ENCODE data around the gene ZBED3.
"Not testable (repeated sequence)": the region's sequence is repeated elsewhere in the genome, so short reads cannot be mapped to it uniquely, and the experiment has no call there.

ZBED3 gene

GRCh38 chr5:77086689-77087483 is at the start of gene ZBED3:
Gene ZBED3, minus strand, starts transcription at chr5:77087285. Its CDS starts 9,407 bp downstream, at chr5:77077878.
- Mint-ChIP-seq H3K36me3 (ENCODE audit: low read depth) (peaks cover 2% of the 10 kb centered on the region), H3K27ac (peak within 1 kb of the TSS; percentile 19), H3K27me3 (ENCODE audit: low read depth) (peaks cover 26% of the 10 kb centered on the region), H3K4me1 (ENCODE audit: low read depth) (peaks cover 11% of the 10 kb centered on the region), H3K4me3 (peak within 1 kb of the TSS; percentile 89), H3K9me3 (peaks cover 4% of the 10 kb centered on the region)

- Mint-ChIP-seq H3K27ac (no peak overlapping the region), H3K4me3 (no peak overlapping the region), H3K27me3 (ENCODE audit: low read depth) (peaks cover 18% of the 10 kb centered on the region), H3K4me1 (ENCODE audit: low read depth) (peaks cover 4% of the 10 kb centered on the region), H3K9me3 (no peaks in the 10 kb centered on the region), H3K36me3 (ENCODE audit: low read depth) (no peaks in the 10 kb centered on the region)
Measured at GRCh38 chr5:77133061-77133758, 46.1 kb upstream of the ZBED3 start.

GRCh38 chr5:77131361-77131760 is 44.3 kb upstream of the ZBED3 start:
- Mint-ChIP-seq H3K27ac (no peak overlapping the region), H3K9me3 (no peaks in the 10 kb centered on the region), H3K4me1 (ENCODE audit: low read depth) (peaks cover 4% of the 10 kb centered on the region), H3K36me3 (ENCODE audit: low read depth) (no peaks in the 10 kb centered on the region), H3K27me3 (ENCODE audit: low read depth) (peaks cover 18% of the 10 kb centered on the region), H3K4me3 (no peak overlapping the region)

- H3K36me3 Mint-ChIP-seq (ENCODE audit: low read depth) = no peaks in the 10 kb centered on the region
- H3K27ac Mint-ChIP-seq = no peak overlapping the region
- H3K9me3 Mint-ChIP-seq = no peaks in the 10 kb centered on the region
- no peaks in the 10 kb centered on the region for H3K4me1 Mint-ChIP-seq (ENCODE audit: low read depth)
- peaks cover 11% of the 10 kb centered on the region for H3K27me3 Mint-ChIP-seq (ENCODE audit: low read depth)
- H3K4me3 Mint-ChIP-seq = no peak overlapping the region
Measured at GRCh38 chr5:77129391-77129990, 42.4 kb upstream of the ZBED3 start.

GRCh38 chr5:77128411-77129061 is 41.5 kb upstream of the ZBED3 start:
- H3K9me3 Mint-ChIP-seq = no peaks in the 10 kb centered on the region
- H3K27ac Mint-ChIP-seq = no peak overlapping the region
- no peaks in the 10 kb centered on the region for H3K4me1 Mint-ChIP-seq (ENCODE audit: low read depth)
- H3K36me3 Mint-ChIP-seq (ENCODE audit: low read depth) = no peaks in the 10 kb centered on the region
- H3K27me3 Mint-ChIP-seq (ENCODE audit: low read depth) = peaks cover 14% of the 10 kb centered on the region
- no peak overlapping the region for H3K4me3 Mint-ChIP-seq

GRCh38 chr5:77123057-77123456 is 36.0 kb upstream of the ZBED3 start:
- peaks cover 4% of the 10 kb centered on the region for H3K27me3 Mint-ChIP-seq (ENCODE audit: low read depth)
- no peaks in the 10 kb centered on the region for H3K9me3 Mint-ChIP-seq
- no peak overlapping the region for H3K27ac Mint-ChIP-seq
- H3K4me1 Mint-ChIP-seq (ENCODE audit: low read depth) = no peaks in the 10 kb centered on the region
- H3K36me3 Mint-ChIP-seq (ENCODE audit: low read depth) = no peaks in the 10 kb centered on the region
- no peak overlapping the region for H3K4me3 Mint-ChIP-seq

GRCh38 chr5:77120706-77121105 is 33.6 kb upstream of the ZBED3 start:
- Mint-ChIP-seq H3K27ac (no peak overlapping the region), H3K27me3 (ENCODE audit: low read depth) (peaks cover 4% of the 10 kb centered on the region), H3K4me3 (no peak overlapping the region)

GRCh38 chr5:77120086-77120485 is 33.0 kb upstream of the ZBED3 start:
- Mint-ChIP-seq H3K4me3 (no peak overlapping the region), H3K36me3 (ENCODE audit: low read depth) (no peaks in the 10 kb centered on the region), H3K27ac (no peak overlapping the region), H3K4me1 (ENCODE audit: low read depth) (no peaks in the 10 kb centered on the region), H3K9me3 (no peaks in the 10 kb centered on the region), H3K27me3 (ENCODE audit: low read depth) (peaks cover 4% of the 10 kb centered on the region)

More at GRCh38 chr5:77120706-77121105, 33.6 kb upstream of the ZBED3 start:
- Mint-ChIP-seq H3K4me1 (ENCODE audit: low read depth) (no peaks in the 10 kb centered on the region), H3K9me3 (no peaks in the 10 kb centered on the region), H3K36me3 (ENCODE audit: low read depth) (no peaks in the 10 kb centered on the region)

GRCh38 chr5:77117161-77117560 is 30.1 kb upstream of the ZBED3 start:
- Mint-ChIP-seq H3K4me3 (no peak overlapping the region), H3K9me3 (peaks cover 4% of the 10 kb centered on the region), H3K27ac (no peak overlapping the region), H3K36me3 (ENCODE audit: low read depth) (no peaks in the 10 kb centered on the region), H3K27me3 (ENCODE audit: low read depth) (no peaks in the 10 kb centered on the region), H3K4me1 (ENCODE audit: low read depth) (no peaks in the 10 kb centered on the region)

- not testable (repeated sequence) for H3K27ac Mint-ChIP-seq; H3K9me3 Mint-ChIP-seq; H3K4me1 Mint-ChIP-seq (ENCODE audit: low read depth); H3K36me3 Mint-ChIP-seq (ENCODE audit: low read depth); H3K4me3 Mint-ChIP-seq; H3K27me3 Mint-ChIP-seq (ENCODE audit: low read depth)
Measured at GRCh38 chr5:77107035-77107434, 19.9 kb upstream of the ZBED3 start.

GRCh38 chr5:77104813-77105212 is 17.7 kb upstream of the ZBED3 start:
- no peak overlapping the region for H3K27ac Mint-ChIP-seq
- no peaks in the 10 kb centered on the region for H3K4me1 Mint-ChIP-seq (ENCODE audit: low read depth)
- no peaks in the 10 kb centered on the region for H3K9me3 Mint-ChIP-seq
- no peaks in the 10 kb centered on the region for H3K27me3 Mint-ChIP-seq (ENCODE audit: low read depth)
- no peak overlapping the region for H3K4me3 Mint-ChIP-seq
- H3K36me3 Mint-ChIP-seq (ENCODE audit: low read depth) = no peaks in the 10 kb centered on the region

GRCh38 chr5:77103457-77103856 is 16.4 kb upstream of the ZBED3 start:
- Mint-ChIP-seq H3K4me1 (ENCODE audit: low read depth) (no peaks in the 10 kb centered on the region), H3K27me3 (ENCODE audit: low read depth) (no peaks in the 10 kb centered on the region), H3K9me3 (no peaks in the 10 kb centered on the region), H3K27ac (no peak overlapping the region), H3K36me3 (ENCODE audit: low read depth) (no peaks in the 10 kb centered on the region), H3K4me3 (no peak overlapping the region)

- Mint-ChIP-seq H3K4me1 (ENCODE audit: low read depth) (no peaks in the 10 kb centered on the region), H3K27ac (no peak overlapping the region), H3K4me3 (no peak overlapping the region), H3K9me3 (no peaks in the 10 kb centered on the region), H3K27me3 (ENCODE audit: low read depth) (no peaks in the 10 kb centered on the region), H3K36me3 (ENCODE audit: low read depth) (no peaks in the 10 kb centered on the region)
Measured at GRCh38 chr5:77102549-77102948, 15.5 kb upstream of the ZBED3 start.

- Mint-ChIP-seq H3K4me3 (no peak overlapping the region), H3K4me1 (ENCODE audit: low read depth) (no peaks in the 10 kb centered on the region), H3K36me3 (ENCODE audit: low read depth) (no peaks in the 10 kb centered on the region), H3K27me3 (ENCODE audit: low read depth) (no peaks in the 10 kb centered on the region), H3K27ac (no peak overlapping the region), H3K9me3 (no peaks in the 10 kb centered on the region)
Measured at GRCh38 chr5:77101298-77101697, 14.2 kb upstream of the ZBED3 start.
